IMR-90 (cell line): ENCODE data around the gene DCD. TPM values are rescaled to one million over a fixed set of nuclear protein-coding genes. Genes with fewer than 3 reads are reported as not detected.

Source experiments
- ATAC-seq: fragments of 200-7000 bp; cut with Tn5 transposase; 2 replicates; pipeline ENCODE4 v1.9.1; 2020; ENCODE audit warnings: low read depth, mild to moderate bottlenecking, moderate library complexity
- BruUV-seq: library from RNA; stranded (reverse); fragments of 400-500 nt; replicated peaks from 2 replicates; lab custom pipeline; 2021; lab: Mats Ljungman, UMichigan
- CTCF ChIA-PET: fragments of 300-600 bp; formaldehyde crosslinking; extraction: SDS; loops from one replicate; lab custom pipeline; 2021; ENCODE audit warnings: antibody characterized with exemption; lab: Yijun Ruan, JAX
- POLR2A ChIA-PET: fragments of 300-600 bp; sonication (Branson Sonifier 250); formaldehyde crosslinking; loops from one replicate; lab custom pipeline; 2022; ENCODE audit warnings: antibody characterized with exemption; ENCODE audit not compliant: unreplicated experiment; lab: Charles Lee
- DNase-seq: peaks from one replicate; pipeline ENCODE4 v3.0.0; 2013
- H2AFZ ChIP-seq: replicated peaks from 2 replicates; pipeline ENCODE3; 2013; ENCODE audit warnings: low read length, mild to moderate bottlenecking; ENCODE audit not compliant: poor library complexity
- H2AK5ac ChIP-seq: 2 replicates; pipeline ENCODE4 v1.6.1; 2013; ENCODE audit warnings: low read depth, low read length, inconsistent platforms
- H2AK9ac ChIP-seq: replicated peaks from 2 replicates; pipeline ENCODE3; 2013; ENCODE audit warnings: mild to moderate bottlenecking, low read depth, low read length, moderate library complexity; ENCODE audit not compliant: poor library complexity
- H2BK120ac ChIP-seq: 2 replicates; pipeline ENCODE4 v1.6.1; 2013; ENCODE audit warnings: low read depth, low read length, inconsistent platforms
- H2BK15ac ChIP-seq: 3 replicates; pipeline ENCODE4 v1.6.1; 2013; ENCODE audit warnings: low read depth, low read length, inconsistent platforms
- H2BK20ac ChIP-seq: 2 replicates; pipeline ENCODE4 v1.6.1; 2013; ENCODE audit warnings: low read depth, mild to moderate bottlenecking, inconsistent platforms, low read length, moderate library complexity
- H2BK5ac ChIP-seq: 2 replicates; pipeline ENCODE4 v1.6.1; 2013; ENCODE audit warnings: mild to moderate bottlenecking, low read depth, low read length, inconsistent platforms; ENCODE audit not compliant: poor library complexity, severe bottlenecking
- H3K14ac ChIP-seq: replicated peaks from 2 replicates; pipeline ENCODE4 v1.6.1; 2013; ENCODE audit warnings: low read depth, low read length, inconsistent platforms
- H3K18ac ChIP-seq: 2 replicates; pipeline ENCODE4 v1.6.1; 2013; ENCODE audit warnings: low read depth, low read length, control low read depth
- H3K23ac ChIP-seq: 2 replicates; pipeline ENCODE4 v1.6.1; 2013; ENCODE audit warnings: low read depth, low read length, inconsistent platforms
- H3K27ac ChIP-seq: 2 replicates; pipeline ENCODE4 v1.5.1; 2013; ENCODE audit warnings: mild to moderate bottlenecking, control low read depth, low read length; ENCODE audit not compliant: insufficient read depth
- H3K27me3 ChIP-seq: 2 replicates; pipeline ENCODE4 v1.6.1; 2013; ENCODE audit warnings: low read length; ENCODE audit not compliant: control insufficient read depth, insufficient read depth
- H3K36me3 ChIP-seq: 2 replicates; pipeline ENCODE4 v1.6.1; 2013; ENCODE audit warnings: low read length, mixed read lengths; ENCODE audit not compliant: control insufficient read depth, insufficient read depth
- H3K4ac ChIP-seq: 2 replicates; pipeline ENCODE4 v1.6.1; 2013; ENCODE audit warnings: low read depth, low read length, inconsistent platforms
- H3K4me1 ChIP-seq: 2 replicates; pipeline ENCODE4 v1.6.1; 2013; ENCODE audit warnings: low read length, mixed read lengths; ENCODE audit not compliant: control insufficient read depth, insufficient read depth
- H3K4me2 ChIP-seq: 2 replicates; pipeline ENCODE4 v1.6.1; 2013; ENCODE audit warnings: low read depth, mild to moderate bottlenecking, control low read depth, low read length, moderate library complexity
- H3K4me3 ChIP-seq: 2 replicates; pipeline ENCODE4 v1.5.1; 2013; ENCODE audit warnings: low read depth, mild to moderate bottlenecking, control low read depth, low read length, moderate library complexity; ENCODE audit not compliant: insufficient read depth
- H3K56ac ChIP-seq: 2 replicates; pipeline ENCODE4 v1.6.1; 2013; ENCODE audit warnings: low read length, inconsistent platforms; ENCODE audit not compliant: insufficient read depth; ENCODE audit errors: extremely low read depth
- H3K79me1 ChIP-seq, 2 experiments: 2 replicates each; pipeline ENCODE4 v1.6.1; 2013; ENCODE audit warnings: low read length in 2 of 2, inconsistent platforms in 1 of 2, low read depth in 1 of 2
- H3K9ac ChIP-seq: 2 replicates; pipeline ENCODE4 v1.6.1; 2013; ENCODE audit warnings: low read depth, low read length, control low read depth
- H3K9me1 ChIP-seq: 2 replicates; pipeline ENCODE4 v1.6.1; 2013; ENCODE audit warnings: low read length, inconsistent platforms; ENCODE audit not compliant: insufficient read depth
- H3K9me3 ChIP-seq: 2 replicates; pipeline ENCODE4 v1.6.1; 2013; ENCODE audit warnings: low read length; ENCODE audit not compliant: control insufficient read depth, insufficient read depth
- H4K20me1 ChIP-seq: 2 replicates; pipeline ENCODE4 v1.6.1; 2013; ENCODE audit warnings: low read length, inconsistent platforms; ENCODE audit not compliant: insufficient read depth
- H4K5ac ChIP-seq: 2 replicates; pipeline ENCODE4 v1.6.1; 2013; ENCODE audit warnings: mild to moderate bottlenecking, low read depth, low read length, control low read depth
- H4K8ac ChIP-seq, 2 experiments: 2 replicates each; pipeline ENCODE4 v1.6.1; 2013; ENCODE audit warnings: low read depth in 2 of 2, low read length in 2 of 2, control low read depth in 1 of 2, inconsistent platforms in 1 of 2
- H4K91ac ChIP-seq: 2 replicates; pipeline ENCODE4 v1.6.1; 2013; ENCODE audit warnings: low read depth, low read length, inconsistent platforms; ENCODE audit not compliant: insufficient read depth
- CEBPB ChIP-seq: IDR thresholded peaks from 2 replicates; pipeline ENCODE4 v1.6.1; 2012; ENCODE audit warnings: low read depth, low read length, improper control_type of control experiment
- CHD1 ChIP-seq: IDR thresholded peaks from 2 replicates; pipeline ENCODE4 v1.6.1; 2012; ENCODE audit warnings: low read depth, low read length, improper control_type of control experiment
- CTCF ChIP-seq: conservative IDR thresholded peaks from 2 replicates; pipeline ENCODE4 v1.5.1; 2012; ENCODE audit warnings: mild to moderate bottlenecking, low read depth, low read length, improper control_type of control experiment
- FOS ChIP-seq: fragments of 150-350 bp; IDR thresholded peaks from 2 replicates; pipeline ENCODE4 v1.6.1; 2016; ENCODE audit warnings: low read depth, low read length
- MAFK ChIP-seq: IDR thresholded peaks from 2 replicates; pipeline ENCODE4 v1.6.1; 2012; ENCODE audit warnings: low read depth, low read length, improper control_type of control experiment
- MAZ ChIP-seq: IDR thresholded peaks from 2 replicates; pipeline ENCODE4 v1.6.1; 2012; ENCODE audit warnings: low read depth, mild to moderate bottlenecking, low read length, improper control_type of control experiment, moderate library complexity, borderline replicate concordance
- MXI1 ChIP-seq: IDR thresholded peaks from 2 replicates; pipeline ENCODE4 v1.6.1; 2012; ENCODE audit warnings: low read depth, mild to moderate bottlenecking, low read length, moderate library complexity, borderline replicate concordance
- NFE2L2 ChIP-seq: fragments of 150-350 bp; IDR thresholded peaks from 2 replicates; pipeline ENCODE4 v1.6.1; 2016; ENCODE audit warnings: low read depth, mild to moderate bottlenecking, low read length
- POLR2A ChIP-seq: IDR thresholded peaks from 2 replicates; pipeline ENCODE4 v1.6.1; 2012; ENCODE audit warnings: mild to moderate bottlenecking, low read depth, low read length
- RCOR1 ChIP-seq: IDR thresholded peaks from 2 replicates; pipeline ENCODE4 v1.6.1; 2012; ENCODE audit warnings: mild to moderate bottlenecking, low read length, improper control_type of control experiment; ENCODE audit not compliant: insufficient replicate concordance
- USF2 ChIP-seq: fragments of 150-350 bp; IDR thresholded peaks from 2 replicates; pipeline ENCODE4 v1.6.1; 2017; ENCODE audit warnings: mild to moderate bottlenecking, antibody characterized with exemption, low read length, low read depth
- WGBS, 2 experiments: methylation state at CpG; one replicate each; pipeline versions ENCODE4 v1.1.5 to v1.1.7; 2013; ENCODE audit warnings: missing lambda C conversion rate in 2 of 2; ENCODE audit not compliant: insufficient read length in 1 of 2; ENCODE audit errors: extremely low coverage in 2 of 2; 5-methylcytosine and 5-hydroxymethylcytosine counted together
- dilution Hi-C: fragments of 300-500 bp; cut with HindIII; formaldehyde crosslinking; loops from one replicate; pipeline ENCODE4 v1.14.3; 2018; ENCODE audit warnings: low sequenced_read_pairs; ENCODE audit not compliant: unreplicated experiment
- in situ Hi-C: fragments of 300-500 bp; cut with MboI; formaldehyde crosslinking; loops from 3 replicates; pipeline ENCODE4 v1.14.3; 2019; ENCODE audit warnings: low sequenced_read_pairs, inconsistent platforms, mixed read lengths
- intact Hi-C: fragments of 100-400 bp; cut with micrococcal nuclease; formaldehyde crosslinking; loops from 2 replicates; pipeline ENCODE4 v1.10.0; 2022
- polyA plus RNA-seq, 3 experiments: library from polyadenylated mRNA; depleted of rRNA; stranded (reverse); fragments of >200 nt; gene quantifications; 2 replicates each; pipeline ENCODE4 v1.2.3, GENCODE V29; 2012; ENCODE audit warnings: low replicate concordance in 1 of 3
- total RNA-seq: library from RNA; depleted of rRNA; stranded (reverse); fragments of >200 nt; gene quantifications from 2 replicates; pipeline ENCODE4 v1.2.3, GENCODE V29; 2012

Gene DCD
- total and polyA plus RNA-seq, 2 of the 4 experiments (the other 2 are of a cell fraction), result not detected

- H3K4ac ChIP-seq, result no peak overlapping the region
- H3K79me1 ChIP-seq, result no peaks in the 10 kb centered on the region
- POLR2A ChIA-PET, result no interaction called here
- H3K27me3 ChIP-seq, result no peaks in the 10 kb centered on the region
- no peak overlapping the region for H3K4me2 ChIP-seq
- no peak overlapping the region for H3K4me3 ChIP-seq
- no peak overlapping the region for H3K9ac ChIP-seq
- H4K20me1 ChIP-seq, result no peaks in the 10 kb centered on the region
- no peak overlapping the region for H2AK9ac ChIP-seq
- no peaks in the 10 kb centered on the region for H3K9me3 ChIP-seq
- no peak overlapping the region for H3K23ac ChIP-seq
- no peak overlapping the region for H3K27ac ChIP-seq
- no peak overlapping the region for H2BK5ac ChIP-seq
- no peak overlapping the region for H3K18ac ChIP-seq
- ATAC-seq, result no peak
- H3K56ac ChIP-seq, result no peak overlapping the region
- CTCF ChIA-PET, result no interaction called here
- DNase-seq, result no peak
- no peak overlapping the region for H4K5ac ChIP-seq
- H2AFZ ChIP-seq, result no peak overlapping the region
- BruUV-seq, result no TSS peak
- intact Hi-C loops (no loop called here), dilution Hi-C loops (no loop called here), in situ Hi-C loops (no loop called here)
- H2AK5ac ChIP-seq, result no peak overlapping the region
- no peak overlapping the region for H2BK120ac ChIP-seq
- no peak overlapping the region for H3K14ac ChIP-seq
- no peak overlapping the region for H4K91ac ChIP-seq
- no peak overlapping the region for H4K8ac ChIP-seq
- WGBS, 2 experiments, result no CpG with 5 or more reads among the region's 3 CpGs
- H3K9me1 ChIP-seq, result no peaks in the 10 kb centered on the region
- H2BK15ac ChIP-seq, result no peak overlapping the region
- no peaks in the 10 kb centered on the region for H3K4me1 ChIP-seq
- TF ChIP-seq CHD1 (no peak), MXI1 (no peak), NFE2L2 (no peak), MAFK (no peak), USF2 (no peak), CTCF (no peak), POLR2A (no peak), MAZ (no peak), CEBPB (no peak), RCOR1 (no peak), FOS (no peak)
- no peak overlapping the region for H2BK20ac ChIP-seq
- no peaks in the 10 kb centered on the region for H3K36me3 ChIP-seq
Observed at GRCh38 chr12:54666008-54666407, 17.8 kb upstream of the DCD start.
